Body of pancreas (tissue), 4 donors: Measurements from ENCODE around the gene SYVN1.

ENCODE experiments used
- POLR2A ChIP-seq, 3 donors: fragments of 450-650 bp; IDR thresholded peaks; one replicate each; pipeline ENCODE4 v1.6.1; 2016; ENCODE audit warnings: antibody characterized with exemption in 3 of 3, mild to moderate bottlenecking in 2 of 3
- TF ChIP-seq, protein P1 (sequence below), 7 experiments: fragments of 450-650 bp in 4 of 7; fragments of 200-600 bp in 3 of 7; sonication (generic) in 3 of 7; IDR thresholded peaks; one replicate each; pipeline ENCODE4 v1.5.1; 2016 to 2019; ENCODE audit warnings: antibody characterized with exemption in 7 of 7

GRCh38 chr11:65134952-65135632, 773 bp upstream of the SYVN1 start:
- TF ChIP-seq, protein P1, sequence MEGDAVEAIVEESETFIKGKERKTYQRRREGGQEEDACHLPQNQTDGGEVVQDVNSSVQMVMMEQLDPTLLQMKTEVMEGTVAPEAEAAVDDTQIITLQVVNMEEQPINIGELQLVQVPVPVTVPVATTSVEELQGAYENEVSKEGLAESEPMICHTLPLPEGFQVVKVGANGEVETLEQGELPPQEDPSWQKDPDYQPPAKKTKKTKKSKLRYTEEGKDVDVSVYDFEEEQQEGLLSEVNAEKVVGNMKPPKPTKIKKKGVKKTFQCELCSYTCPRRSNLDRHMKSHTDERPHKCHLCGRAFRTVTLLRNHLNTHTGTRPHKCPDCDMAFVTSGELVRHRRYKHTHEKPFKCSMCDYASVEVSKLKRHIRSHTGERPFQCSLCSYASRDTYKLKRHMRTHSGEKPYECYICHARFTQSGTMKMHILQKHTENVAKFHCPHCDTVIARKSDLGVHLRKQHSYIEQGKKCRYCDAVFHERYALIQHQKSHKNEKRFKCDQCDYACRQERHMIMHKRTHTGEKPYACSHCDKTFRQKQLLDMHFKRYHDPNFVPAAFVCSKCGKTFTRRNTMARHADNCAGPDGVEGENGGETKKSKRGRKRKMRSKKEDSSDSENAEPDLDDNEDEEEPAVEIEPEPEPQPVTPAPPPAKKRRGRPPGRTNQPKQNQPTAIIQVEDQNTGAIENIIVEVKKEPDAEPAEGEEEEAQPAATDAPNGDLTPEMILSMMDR (IDR thresholded peaks at IDR 0.05): peak in 1 of 7 experiments; percentile 15
- TF ChIP-seq POLR2A (IDR thresholded peaks at IDR 0.05): peak in 1 of 3 donors; percentile 39
